Measurements from ENCODE around the gene FBXO45.

DNA sequence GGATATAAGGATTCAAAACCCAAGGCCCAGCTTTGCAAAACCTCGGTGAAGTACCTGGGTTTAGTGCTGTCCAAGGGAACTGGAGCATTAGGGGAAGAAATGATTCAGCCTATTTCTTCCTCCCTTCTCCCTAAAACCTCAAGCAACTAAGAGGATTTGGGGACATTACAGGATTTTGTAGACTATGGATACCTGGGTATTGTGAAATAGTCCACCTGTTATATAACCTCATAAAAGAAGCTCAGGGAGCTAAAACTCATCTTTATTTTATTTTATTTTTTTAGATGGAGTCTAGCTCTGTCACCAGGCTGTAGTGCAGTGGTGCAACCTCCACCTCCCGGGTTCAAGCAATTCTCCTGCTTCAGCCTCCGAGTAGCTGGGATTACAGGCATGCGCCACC, 44.6 kb upstream of the FBXO45 start:
- TF ChIP-seq CTCF (IDR thresholded peaks at IDR 0.05; ENCODE audit: low read depth, low read length, missing input control): no peak
- TF ChIP-seq MAX (IDR thresholded peaks at IDR 0.05): no peak
- TF ChIP-seq YY1 (IDR thresholded peaks at IDR 0.05): no peak
- TF ChIP-seq, protein P1, sequence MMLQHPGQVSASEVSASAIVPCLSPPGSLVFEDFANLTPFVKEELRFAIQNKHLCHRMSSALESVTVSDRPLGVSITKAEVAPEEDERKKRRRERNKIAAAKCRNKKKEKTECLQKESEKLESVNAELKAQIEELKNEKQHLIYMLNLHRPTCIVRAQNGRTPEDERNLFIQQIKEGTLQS (IDR thresholded peaks at IDR 0.05): no peak
- no peak for TF ChIP-seq SP1 (IDR thresholded peaks at IDR 0.05)
- TF ChIP-seq GABPA (IDR thresholded peaks at IDR 0.05 in 1 of 2, conservative IDR thresholded peaks at IDR 0.05 in 1 of 2): no peak
- TF ChIP-seq REST (IDR thresholded peaks at IDR 0.05): no peak
- TF ChIP-seq RAD21 (IDR thresholded peaks at IDR 0.05): no peak
- no peak for TF ChIP-seq RXRA (IDR thresholded peaks at IDR 0.05)
- no peak for TF ChIP-seq TAF1 (conservative IDR thresholded peaks at IDR 0.05)
- no peak for TF ChIP-seq JUND (IDR thresholded peaks at IDR 0.05)
- TF ChIP-seq, protein P2, sequence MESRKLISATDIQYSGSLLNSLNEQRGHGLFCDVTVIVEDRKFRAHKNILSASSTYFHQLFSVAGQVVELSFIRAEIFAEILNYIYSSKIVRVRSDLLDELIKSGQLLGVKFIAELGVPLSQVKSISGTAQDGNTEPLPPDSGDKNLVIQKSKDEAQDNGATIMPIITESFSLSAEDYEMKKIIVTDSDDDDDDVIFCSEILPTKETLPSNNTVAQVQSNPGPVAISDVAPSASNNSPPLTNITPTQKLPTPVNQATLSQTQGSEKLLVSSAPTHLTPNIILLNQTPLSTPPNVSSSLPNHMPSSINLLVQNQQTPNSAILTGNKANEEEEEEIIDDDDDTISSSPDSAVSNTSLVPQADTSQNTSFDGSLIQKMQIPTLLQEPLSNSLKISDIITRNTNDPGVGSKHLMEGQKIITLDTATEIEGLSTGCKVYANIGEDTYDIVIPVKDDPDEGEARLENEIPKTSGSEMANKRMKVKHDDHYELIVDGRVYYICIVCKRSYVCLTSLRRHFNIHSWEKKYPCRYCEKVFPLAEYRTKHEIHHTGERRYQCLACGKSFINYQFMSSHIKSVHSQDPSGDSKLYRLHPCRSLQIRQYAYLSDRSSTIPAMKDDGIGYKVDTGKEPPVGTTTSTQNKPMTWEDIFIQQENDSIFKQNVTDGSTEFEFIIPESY (IDR thresholded peaks at IDR 0.05): no peak
- no peak for TF ChIP-seq HNF4A (conservative IDR thresholded peaks at IDR 0.05)
- no peak for TF ChIP-seq FOXA1 (IDR thresholded peaks at IDR 0.05)

Data from liver (tissue), 3 donors.